ENCODE results near the gene WDR73.
A peak's percentile ranks its signal among the peaks of the same experiment; 100 is the strongest.

Gene WDR73

DNA sequence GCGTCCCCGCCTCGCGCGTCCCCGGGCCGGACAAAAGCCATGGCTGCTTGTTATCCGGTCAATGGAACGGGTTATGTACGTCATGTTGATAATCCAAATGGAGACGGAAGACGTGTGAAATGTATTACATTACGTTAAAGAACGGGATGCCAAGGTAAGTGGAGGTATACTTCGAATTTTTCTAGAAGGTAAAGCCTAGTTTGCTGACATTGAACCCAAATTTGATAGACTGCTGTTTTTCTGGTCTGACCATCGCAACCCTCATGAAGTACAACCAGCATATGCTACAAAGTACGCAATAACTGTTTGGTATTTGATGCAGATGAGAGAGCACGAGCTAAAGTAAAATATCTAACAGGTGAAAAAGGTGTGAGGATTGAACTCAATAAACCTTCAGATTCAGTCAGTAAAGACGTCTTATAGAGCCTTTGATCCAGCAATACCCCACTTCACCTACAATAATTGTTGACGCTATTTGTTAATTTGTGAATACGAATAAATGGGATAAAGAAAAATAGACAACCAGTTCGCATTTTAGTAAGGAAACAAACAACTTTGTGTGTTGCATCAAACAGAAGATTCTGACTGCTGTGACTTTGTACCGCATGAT lies 19.8 kb downstream of the WDR73 start:
- no peak for DNase-seq (ENCODE audit: low read depth)
- TF ChIP-seq, protein P1, sequence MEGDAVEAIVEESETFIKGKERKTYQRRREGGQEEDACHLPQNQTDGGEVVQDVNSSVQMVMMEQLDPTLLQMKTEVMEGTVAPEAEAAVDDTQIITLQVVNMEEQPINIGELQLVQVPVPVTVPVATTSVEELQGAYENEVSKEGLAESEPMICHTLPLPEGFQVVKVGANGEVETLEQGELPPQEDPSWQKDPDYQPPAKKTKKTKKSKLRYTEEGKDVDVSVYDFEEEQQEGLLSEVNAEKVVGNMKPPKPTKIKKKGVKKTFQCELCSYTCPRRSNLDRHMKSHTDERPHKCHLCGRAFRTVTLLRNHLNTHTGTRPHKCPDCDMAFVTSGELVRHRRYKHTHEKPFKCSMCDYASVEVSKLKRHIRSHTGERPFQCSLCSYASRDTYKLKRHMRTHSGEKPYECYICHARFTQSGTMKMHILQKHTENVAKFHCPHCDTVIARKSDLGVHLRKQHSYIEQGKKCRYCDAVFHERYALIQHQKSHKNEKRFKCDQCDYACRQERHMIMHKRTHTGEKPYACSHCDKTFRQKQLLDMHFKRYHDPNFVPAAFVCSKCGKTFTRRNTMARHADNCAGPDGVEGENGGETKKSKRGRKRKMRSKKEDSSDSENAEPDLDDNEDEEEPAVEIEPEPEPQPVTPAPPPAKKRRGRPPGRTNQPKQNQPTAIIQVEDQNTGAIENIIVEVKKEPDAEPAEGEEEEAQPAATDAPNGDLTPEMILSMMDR (conservative IDR thresholded peaks at IDR 0.05; ENCODE audit: control insufficient read depth, insufficient read depth, low read depth, low read length): no peak
- peak overlapping the region; percentile 56 for H3K4me3 ChIP-seq (ENCODE audit: control insufficient read depth, low read depth, low read length)

DNA sequence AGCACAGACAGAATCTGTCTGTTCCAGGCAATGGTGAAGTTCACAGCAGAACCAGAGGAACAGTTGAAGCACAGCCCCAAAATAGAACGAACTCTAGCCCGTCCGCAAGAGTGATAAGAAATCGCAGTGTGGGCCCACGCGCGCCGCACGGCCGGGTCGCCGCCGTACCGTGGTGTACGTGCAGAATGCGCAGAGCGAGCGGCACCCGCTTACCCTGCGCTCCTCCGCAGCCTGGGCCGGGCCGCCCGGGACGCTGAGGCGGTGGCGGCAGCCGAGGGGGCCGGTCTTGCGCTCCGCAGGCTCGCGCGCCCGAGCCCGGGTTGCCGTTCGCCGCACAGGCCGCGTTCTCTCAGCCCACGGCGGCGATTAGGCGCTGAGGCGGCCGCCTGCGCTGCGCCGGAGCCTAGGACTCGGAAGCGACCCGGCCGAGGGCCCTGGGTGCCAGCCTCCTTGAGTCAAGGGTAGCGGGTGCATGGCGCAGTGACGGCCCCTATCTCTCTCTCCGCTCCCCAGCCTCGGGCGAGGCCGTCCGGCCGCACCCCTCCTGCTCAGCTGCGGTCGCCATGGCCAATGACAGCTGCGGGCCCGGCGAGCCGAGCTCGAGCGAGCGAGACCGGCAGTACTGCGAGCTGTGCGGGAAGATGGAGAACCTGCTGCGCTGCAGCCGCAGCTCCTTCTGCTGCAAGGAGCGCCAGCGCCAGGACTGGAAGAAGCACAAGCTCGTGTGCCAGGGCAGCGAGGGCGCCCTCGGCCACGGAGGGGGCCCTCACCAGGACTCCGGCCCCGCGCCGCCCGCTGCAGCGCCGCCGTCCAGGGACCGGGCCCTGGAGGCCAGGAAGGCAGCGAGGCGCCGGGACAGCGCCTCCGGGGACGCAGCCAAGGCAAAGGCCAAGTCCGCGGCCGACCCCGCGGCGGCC lies 20.5 kb downstream of the WDR73 start:
- peak overlapping the region; percentile 56 for H3K4me3 ChIP-seq (ENCODE audit: control insufficient read depth, low read depth, low read length)
- DNase-seq (ENCODE audit: low read depth): peak; percentile 60
- TF ChIP-seq, protein P1 (conservative IDR thresholded peaks at IDR 0.05; ENCODE audit: control insufficient read depth, insufficient read depth, low read depth, low read length): no peak

GRCh38 chr15:84631706-84632272 lies 22.3 kb downstream of the WDR73 start:
- peak; percentile 39 for DNase-seq (ENCODE audit: low read depth)
- peak overlapping the region; percentile 85 for H3K4me3 ChIP-seq (ENCODE audit: control insufficient read depth, low read depth, low read length)
- TF ChIP-seq, protein P1 (conservative IDR thresholded peaks at IDR 0.05; ENCODE audit: control insufficient read depth, insufficient read depth, low read depth, low read length): no peak

GRCh38 chr15:84629033-84629432 lies 25.1 kb downstream of the WDR73 start:
- TF ChIP-seq, protein P1 (conservative IDR thresholded peaks at IDR 0.05; ENCODE audit: control insufficient read depth, insufficient read depth, low read depth, low read length): no peak
- H3K4me3 ChIP-seq (ENCODE audit: control insufficient read depth, low read depth, low read length): no peak overlapping the region
- DNase-seq (ENCODE audit: low read depth): no peak

DNA sequence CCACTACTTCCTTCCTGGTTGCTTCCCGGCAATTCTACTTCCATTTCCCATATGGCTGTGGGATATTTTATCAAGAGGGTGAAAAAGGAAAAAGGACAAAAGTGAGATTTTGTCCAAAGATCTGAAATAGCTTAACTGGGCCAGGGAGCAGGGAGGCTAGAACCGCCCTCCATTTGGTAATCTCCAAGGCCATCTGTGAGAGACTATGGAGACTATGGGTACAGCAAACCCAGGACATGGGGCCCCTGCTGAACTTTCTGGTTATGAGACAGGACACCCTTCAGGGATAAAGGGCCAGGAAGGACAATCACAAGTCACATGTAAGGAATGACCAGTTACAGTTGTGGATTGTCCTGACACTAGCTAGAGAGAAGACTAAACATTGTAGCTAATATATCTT lies 29.0 kb downstream of the WDR73 start:
- TF ChIP-seq, protein P1 (conservative IDR thresholded peaks at IDR 0.05; ENCODE audit: control insufficient read depth, insufficient read depth, low read depth, low read length): no peak
- DNase-seq (ENCODE audit: low read depth): no peak

GRCh38 chr15:84624359-84624758 lies 29.7 kb downstream of the WDR73 start:
- TF ChIP-seq, protein P1 (conservative IDR thresholded peaks at IDR 0.05; ENCODE audit: control insufficient read depth, insufficient read depth, low read depth, low read length): no peak
- no peak for DNase-seq (ENCODE audit: low read depth)
- H3K4me3 ChIP-seq (ENCODE audit: control insufficient read depth, low read depth, low read length): no peak overlapping the region

More for the DNA sequence above, 29.0 kb downstream of the WDR73 start:
- H3K4me3 ChIP-seq (ENCODE audit: control insufficient read depth, low read depth, low read length): no peak overlapping the region

Data from fibroblast of mammary gland (primary cell).